Measurements from ENCODE around the gene MICAL2.

The MICAL2 gene

DNA sequence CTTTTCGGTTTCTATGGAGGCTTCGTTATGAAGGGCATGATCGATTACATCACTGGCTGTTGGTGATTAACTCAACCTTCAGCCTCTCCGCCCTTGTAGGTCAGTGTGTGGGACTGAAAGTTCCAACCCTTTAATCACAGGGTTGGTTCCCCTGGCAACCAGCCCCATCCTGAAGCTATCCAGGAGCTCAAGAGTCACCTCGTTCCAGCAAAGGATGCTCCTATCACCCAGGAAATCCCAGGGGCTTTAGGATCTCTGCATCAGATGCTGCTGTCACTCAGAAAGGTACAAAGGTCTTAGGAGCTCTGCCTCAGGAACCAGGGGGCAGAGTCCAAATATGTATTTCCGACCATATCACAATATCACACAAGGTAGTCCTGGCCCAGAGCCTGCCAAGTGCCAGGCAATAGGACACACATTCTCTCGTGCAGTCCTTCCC, 143.5 kb downstream of the MICAL2 start:
- DNase-seq: no peak

GRCh38 chr11:12258451-12258850, 148.1 kb downstream of the MICAL2 start:
- no peak for DNase-seq

DNA sequence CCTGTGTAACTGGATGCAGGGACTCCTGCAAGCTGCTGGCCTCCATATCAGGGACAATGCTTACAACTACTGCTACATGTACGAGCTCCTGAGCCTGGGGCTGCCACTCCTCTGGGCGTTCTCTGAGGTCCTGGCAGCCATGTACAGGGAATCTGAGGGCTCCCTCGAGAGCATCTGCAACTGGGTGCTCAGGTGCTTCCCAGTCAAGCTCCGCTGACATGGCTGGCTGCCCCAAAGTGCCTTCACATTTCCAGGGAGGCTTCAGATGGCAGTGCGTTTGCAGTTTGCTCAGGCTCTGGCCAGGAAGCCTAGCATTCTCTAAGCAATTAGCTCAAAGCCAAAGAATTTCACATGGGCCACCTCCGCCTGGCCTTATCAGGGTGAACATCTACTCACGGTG, 149.6 kb downstream of the MICAL2 start:
- no peak for DNase-seq

GRCh38 chr11:12260731-12261521, 150.5 kb downstream of the MICAL2 start:
- DNase-seq: no peak

GRCh38 chr11:12261551-12261950, 151.2 kb downstream of the MICAL2 start:
- DNase-seq: no peak

GRCh38 chr11:12263141-12263693, 152.8 kb downstream of the MICAL2 start:
- no peak for DNase-seq

DNA sequence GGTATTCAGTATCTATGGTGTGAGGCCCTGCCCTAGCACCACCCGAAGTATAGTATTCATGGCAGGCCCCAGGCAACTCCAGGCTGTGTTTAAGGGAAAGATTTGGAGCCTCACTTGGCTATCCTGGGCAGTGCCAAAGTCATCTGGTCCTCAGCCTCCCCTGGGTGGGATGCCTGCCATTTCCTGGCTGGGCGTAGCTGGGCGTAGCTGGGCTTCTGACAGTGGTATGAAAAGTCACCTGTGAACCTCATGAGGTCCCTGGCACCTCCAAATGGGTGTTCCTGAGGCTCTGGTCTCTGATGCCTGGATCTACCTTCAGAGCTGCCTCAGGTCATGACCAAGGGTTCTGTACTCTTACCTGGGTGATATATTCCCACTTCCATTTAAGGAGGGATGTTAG, 154.0 kb downstream of the MICAL2 start:
- no peak for DNase-seq

DNA sequence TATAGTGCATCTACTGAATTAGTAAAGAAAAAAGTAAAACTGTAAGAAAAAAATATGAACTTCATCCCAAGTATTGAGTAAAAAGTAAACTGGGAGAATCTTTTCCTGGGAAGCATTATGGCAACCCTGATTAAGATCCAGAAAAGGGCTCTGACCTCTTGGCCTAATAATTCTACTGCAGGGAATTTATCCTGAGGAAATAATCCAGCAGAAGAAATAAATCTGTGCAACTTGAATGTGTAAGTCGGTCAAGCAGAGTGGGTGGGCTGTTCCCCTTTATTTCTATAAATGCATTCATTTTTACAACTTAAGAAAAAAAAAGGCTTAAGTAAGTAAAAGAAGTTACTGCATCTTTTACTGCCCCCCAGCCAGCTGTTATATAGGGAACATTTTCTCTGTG, 155.7 kb downstream of the MICAL2 start:
- no peak for DNase-seq

DNA sequence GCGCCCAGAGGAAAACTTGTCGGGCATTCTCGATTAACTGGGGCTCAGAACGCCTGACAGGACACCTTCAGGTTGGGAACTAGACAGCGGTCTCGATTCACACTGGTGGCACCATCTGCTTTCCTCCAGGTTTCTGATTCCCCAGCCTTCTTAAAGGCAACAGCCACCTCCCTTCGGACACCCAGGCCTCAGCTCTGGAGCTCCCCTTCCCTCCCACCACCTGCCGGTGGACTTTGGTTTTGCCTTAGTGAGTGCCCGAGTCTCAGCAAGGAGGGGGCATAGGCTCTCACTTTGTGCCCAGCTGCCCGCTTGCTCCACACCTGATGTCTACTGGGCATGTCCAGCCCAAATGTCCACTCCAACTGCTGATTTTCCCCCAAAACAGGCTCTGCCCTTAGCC, 156.6 kb downstream of the MICAL2 start:
- no peak for DNase-seq

DNA sequence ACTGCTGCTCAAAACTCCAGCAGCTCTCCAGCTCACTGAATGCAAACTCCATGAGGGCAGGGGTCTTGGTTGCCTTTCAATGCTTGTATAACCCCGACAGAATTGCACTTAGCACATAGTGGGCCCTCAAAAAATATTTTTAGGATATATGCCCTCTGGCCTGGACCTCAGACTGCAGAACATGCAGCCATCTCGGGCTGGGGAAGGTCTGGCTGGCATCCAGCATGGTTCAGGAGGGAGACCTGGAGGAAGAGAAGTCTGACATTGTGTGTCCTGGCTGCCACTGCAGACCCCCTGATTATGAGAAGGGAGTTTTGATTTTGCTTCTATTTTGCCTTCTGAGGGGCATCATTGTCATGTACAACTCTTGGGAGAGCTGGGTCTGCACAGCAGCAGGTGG, 157.5 kb downstream of the MICAL2 start:
- DNase-seq: no peak

DNA sequence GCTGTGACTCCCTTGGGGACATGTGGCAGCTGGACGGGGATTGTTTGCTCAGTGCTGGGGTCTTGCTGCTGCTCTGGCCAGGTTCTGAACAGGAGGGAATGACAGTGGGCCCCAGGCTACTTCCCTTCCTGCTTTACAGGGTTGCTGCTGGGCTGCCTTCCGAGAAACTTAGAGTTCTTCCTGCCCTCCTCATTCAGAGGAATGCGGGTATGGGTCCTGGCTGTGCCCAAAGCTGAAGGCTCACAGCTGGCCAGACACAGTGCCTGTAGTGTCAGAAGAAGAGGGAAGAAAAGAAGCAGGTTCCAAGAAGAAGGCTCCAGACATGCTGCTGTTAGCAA, 158.7 kb downstream of the MICAL2 start:
- no peak for DNase-seq

DNA sequence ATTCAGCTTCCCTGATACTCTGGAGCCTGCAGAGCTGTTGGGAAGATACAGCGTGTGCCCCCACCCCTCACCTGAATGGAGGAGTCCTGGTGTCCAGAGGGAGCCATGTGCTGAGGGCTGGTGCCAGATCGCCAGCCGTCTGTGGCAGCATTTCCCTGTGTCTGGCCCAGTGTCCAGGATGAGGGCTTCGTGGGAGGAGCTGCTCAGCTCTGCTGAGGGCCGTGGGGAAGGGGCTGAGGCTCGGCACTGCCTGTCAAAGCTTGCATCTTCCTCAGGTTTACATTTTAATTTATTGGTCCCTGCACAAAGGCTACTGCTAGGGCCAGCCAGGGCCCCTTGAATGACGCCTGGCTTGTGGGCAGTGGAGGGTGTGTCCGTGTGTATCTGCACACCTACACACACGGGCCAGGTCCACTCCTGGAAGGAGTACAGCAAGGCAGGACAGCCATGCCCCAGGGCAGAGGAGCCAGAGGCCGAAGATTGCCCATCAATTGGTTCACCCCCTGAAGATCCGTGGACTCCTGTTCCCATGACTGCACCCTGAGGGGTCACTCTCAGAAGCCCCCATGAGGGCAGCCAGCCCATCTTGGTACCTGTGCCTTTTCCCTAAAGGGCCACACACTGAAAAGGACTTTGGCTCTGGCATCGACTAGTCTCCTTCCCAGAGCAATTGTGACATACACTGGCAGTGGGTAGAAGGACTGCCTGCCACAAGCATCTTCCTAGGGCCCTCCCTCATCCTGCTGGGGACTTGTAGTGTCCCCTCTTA, 159.2 kb downstream of the MICAL2 start:
- DNase-seq: no peak

GRCh38 chr11:12270215-12270797, 159.9 kb downstream of the MICAL2 start:
- DNase-seq: no peak

- DNase-seq: no peak
These were observed 160.4 kb downstream of the MICAL2 start for GRCh38 chr11:12270817-12271216.

GRCh38 chr11:12271241-12271640, 160.9 kb downstream of the MICAL2 start:
- DNase-seq: no peak

GRCh38 chr11:12271826-12272366, 161.5 kb downstream of the MICAL2 start:
- DNase-seq: no peak

- DNase-seq: no peak
These were observed 162.6 kb downstream of the MICAL2 start for GRCh38 chr11:12272821-12273617.

DNA sequence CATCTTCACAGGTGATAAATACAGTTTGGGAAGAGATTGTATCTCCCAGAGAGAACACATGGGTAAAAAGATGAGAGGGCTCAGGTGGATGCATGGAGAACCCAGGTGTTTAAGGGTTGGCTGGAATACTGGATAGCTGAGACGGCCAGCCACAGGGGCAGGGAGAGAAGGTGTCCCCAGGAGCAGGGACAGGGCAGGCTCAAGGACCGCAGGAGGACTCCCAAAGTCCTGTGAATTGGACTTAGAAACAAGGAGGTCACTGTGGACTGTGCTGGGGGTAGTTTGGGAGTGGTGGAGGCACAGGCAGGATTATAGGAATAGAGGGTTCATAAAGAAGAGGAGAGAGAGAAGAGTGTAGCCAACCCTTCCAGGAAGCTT, 163.2 kb downstream of the MICAL2 start:
- DNase-seq: no peak

- no peak for DNase-seq
These were observed 163.7 kb downstream of the MICAL2 start for GRCh38 chr11:12274056-12274455.

DNA sequence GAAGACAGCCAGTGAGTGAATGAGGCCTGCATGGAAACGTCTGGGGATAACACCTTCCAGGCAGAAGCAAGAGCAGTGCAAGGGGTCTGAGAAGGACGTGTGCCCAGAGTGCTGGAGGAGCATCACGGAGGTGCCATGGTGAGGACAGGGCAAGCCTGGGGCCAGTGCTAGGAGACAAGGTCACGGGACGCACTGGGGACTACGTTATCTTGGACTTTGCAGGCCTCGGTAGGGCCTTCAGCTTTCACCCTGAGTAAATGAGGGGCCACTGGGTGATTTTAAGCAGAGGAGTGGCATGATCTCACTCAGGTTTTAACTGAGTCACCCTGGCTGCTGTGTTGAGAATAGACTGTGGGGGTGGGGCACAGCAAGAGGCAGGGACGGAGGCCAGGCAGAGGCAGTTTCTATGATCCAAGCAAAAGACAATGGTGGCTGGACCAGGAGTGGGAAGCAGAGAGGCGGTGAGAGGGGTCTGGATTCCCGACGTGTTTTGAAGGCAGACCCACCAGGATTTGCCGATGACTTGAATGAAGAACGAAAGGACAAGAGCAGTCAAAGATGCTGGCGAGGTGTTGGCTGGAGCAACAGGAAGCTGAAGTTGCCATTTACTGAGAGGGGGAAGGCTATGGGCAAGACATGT, 164.3 kb downstream of the MICAL2 start:
- no peak for DNase-seq

GRCh38 chr11:12275818-12276217, 165.4 kb downstream of the MICAL2 start:
- DNase-seq: no peak

DNA sequence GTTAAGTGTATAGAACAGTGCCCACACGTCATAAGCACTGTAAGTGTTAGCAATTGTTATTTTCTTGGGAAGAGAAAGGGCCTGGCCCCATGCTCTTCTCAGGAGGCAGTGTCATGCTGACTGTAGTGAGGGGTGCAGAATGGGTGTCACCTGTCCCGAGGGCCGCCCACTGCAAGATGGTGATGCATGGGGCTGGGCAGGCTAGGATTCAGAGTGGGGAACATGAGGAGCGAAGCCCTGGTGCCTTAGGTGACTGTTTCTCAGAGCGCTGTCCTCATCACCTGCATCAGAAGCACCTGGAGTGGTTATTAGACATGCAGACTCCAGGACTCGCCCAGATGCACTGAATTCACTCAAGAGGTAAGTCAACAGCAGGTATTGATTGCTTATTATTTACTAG, 166.0 kb downstream of the MICAL2 start:
- no peak for DNase-seq

Data from activated CD4-positive, alpha-beta T cell treated with anti-CD3 and anti-CD28 coated beads for 1 hour (primary cell).